Fibroblast of the aortic adventitia (primary cell): ENCODE measurements around the gene UBAP2. TPM values are rescaled to one million over a fixed set of nuclear protein-coding genes. Genes with fewer than 3 reads are reported as not detected.

Experiments
- DNase-seq: peaks from one replicate; pipeline ENCODE4 v3.0.0-alpha.2; 2010; ENCODE audit warnings: low read depth
- H3K4me3 ChIP-seq: 2 replicates; pipeline ENCODE4 v1.5.1; 2011; ENCODE audit warnings: low read depth, mild to moderate bottlenecking, control low read depth, low read length, moderate library complexity
- small RNA-seq: library from RNA; depleted of rRNA; stranded (forward); fragments of <200 nt; gene quantifications from one replicate; pipeline ENCODE3, GENCODE V24; 2012
- total RNA-seq: library from RNA; depleted of rRNA; stranded (reverse); fragments of >200 nt; gene quantifications from 2 replicates; pipeline ENCODE4 v1.2.3, GENCODE V29; 2012; ENCODE audit warnings: low replicate concordance
- TF ChIP-seq, protein P1 (sequence below): IDR thresholded peaks from 2 replicates; pipeline ENCODE4 v1.5.1; 2011; ENCODE audit warnings: mild to moderate bottlenecking, low read length, control low read depth, inconsistent platforms; ENCODE audit not compliant: insufficient read depth

The UBAP2 gene
- total RNA-seq, 1 donor, result 25.6 TPM

DNA sequence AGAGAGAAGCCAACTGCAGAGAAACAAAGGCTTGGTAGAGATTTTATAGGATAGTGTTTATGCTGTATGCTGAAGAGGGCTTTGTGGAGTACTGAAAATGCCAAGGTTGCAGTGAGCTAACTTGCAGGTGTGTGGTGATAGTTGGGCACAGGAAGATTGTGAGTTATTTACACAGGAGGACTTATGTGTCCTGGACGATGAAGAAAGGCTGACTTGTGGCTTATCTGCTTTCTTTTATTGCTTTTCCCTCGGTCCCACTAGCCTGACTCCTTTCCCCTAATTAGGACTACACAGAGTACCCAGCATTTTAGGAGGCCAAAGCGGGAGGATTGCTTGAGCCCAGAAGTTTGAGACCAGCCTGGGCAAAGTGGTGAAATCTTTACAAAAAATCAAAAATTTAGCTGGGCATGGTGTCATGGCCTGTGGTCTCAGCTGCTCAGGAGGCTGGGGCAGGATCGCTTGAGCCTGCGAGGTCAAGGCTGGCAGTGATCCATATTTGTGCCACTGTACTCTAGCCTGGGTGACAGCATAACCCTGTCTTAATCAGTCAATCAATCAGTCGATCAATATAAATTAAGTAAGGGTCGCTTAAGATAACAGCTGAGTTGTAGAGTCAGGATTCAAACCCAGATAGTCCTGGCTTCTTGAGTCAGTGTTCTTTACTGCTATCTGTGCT is 169.9 kb downstream of the UBAP2 start:
- no peak for DNase-seq
- H3K4me3 ChIP-seq, result no peak overlapping the region
- TF ChIP-seq, protein P1, sequence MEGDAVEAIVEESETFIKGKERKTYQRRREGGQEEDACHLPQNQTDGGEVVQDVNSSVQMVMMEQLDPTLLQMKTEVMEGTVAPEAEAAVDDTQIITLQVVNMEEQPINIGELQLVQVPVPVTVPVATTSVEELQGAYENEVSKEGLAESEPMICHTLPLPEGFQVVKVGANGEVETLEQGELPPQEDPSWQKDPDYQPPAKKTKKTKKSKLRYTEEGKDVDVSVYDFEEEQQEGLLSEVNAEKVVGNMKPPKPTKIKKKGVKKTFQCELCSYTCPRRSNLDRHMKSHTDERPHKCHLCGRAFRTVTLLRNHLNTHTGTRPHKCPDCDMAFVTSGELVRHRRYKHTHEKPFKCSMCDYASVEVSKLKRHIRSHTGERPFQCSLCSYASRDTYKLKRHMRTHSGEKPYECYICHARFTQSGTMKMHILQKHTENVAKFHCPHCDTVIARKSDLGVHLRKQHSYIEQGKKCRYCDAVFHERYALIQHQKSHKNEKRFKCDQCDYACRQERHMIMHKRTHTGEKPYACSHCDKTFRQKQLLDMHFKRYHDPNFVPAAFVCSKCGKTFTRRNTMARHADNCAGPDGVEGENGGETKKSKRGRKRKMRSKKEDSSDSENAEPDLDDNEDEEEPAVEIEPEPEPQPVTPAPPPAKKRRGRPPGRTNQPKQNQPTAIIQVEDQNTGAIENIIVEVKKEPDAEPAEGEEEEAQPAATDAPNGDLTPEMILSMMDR, result no peak

DNA sequence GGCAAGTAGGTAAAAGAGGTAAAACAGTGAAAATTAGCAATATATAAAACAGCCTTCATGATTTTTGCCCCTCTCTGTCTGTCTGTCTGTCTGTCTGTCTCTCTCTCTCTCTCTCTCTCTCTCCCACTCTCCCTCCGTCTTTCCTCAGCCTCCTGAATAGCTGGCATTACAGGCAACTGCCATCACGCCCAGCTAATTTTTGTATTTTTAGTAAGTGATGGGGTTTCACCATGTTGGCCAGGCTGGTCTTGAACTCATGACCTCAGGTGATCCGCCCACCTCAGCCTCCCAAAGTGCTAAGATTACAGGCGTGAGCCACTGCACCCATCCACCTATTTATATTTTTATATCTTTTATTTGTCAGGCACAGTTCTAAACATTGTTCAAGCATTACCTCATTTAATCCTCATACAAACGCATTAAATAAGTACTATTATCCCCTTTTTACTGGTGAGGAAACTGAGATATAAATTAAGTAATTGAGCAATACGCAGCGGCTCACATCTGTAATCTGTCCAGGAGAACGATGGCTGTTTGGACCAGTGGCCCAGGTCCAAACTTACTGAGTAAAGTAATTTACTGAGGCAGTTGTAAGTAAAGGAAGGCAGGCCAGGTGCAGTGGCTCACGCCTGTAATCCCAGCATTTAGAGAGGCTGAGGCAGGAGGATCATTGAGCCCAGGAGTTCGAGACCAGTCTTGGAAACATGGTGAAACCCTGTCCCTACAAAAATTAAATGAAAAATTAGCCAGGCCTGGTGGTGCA is 170.8 kb downstream of the UBAP2 start:
- TF ChIP-seq, protein P1, result no peak
- DNase-seq, result no peak
- no peak overlapping the region for H3K4me3 ChIP-seq

Small RNA genes within 50 kb of the gene (small RNA-seq; reads per million reads assigned to genes)
- gene RN7SKP114 (not detected), gene SNORD121A (46.6 reads per million, percentile 97 among the genes with 10 or more reads in this experiment), gene SNORD121B (not detected)

Other genes with a start within 250 kb of the UBAP2 start
- 21.1 and 21.7 TPM in 2 replicates for gene UBE2R2, start 231.7 kb downstream of the UBAP2 start, total RNA-seq
- 7.6 and 25.9 TPM in 2 replicates for gene DCAF12, start 77.8 kb upstream of the UBAP2 start, total RNA-seq
- gene UBAP1, start 130.2 kb upstream of the UBAP2 start, total RNA-seq, result 27.5 and 57.1 TPM in 2 replicates